ENCODE measurements around the gene FCN2.

The FCN2 gene

GRCh38 chr9:134936346-134937163 is 55.9 kb downstream of the FCN2 start:
- no peak overlapping the region for H3K27ac ChIP-seq
- TF ChIP-seq ZFX (IDR thresholded peaks at IDR 0.05; ENCODE audit: borderline replicate concordance) (no peak), CTCF (IDR thresholded peaks at IDR 0.05) (no peak)
